Activated CD4-positive, alpha-beta T cell treated with anti-CD3 and anti-CD28 coated beads for 36 hours (primary cell): ENCODE results near the gene KLHDC7B. TPM values are rescaled to one million over a fixed set of nuclear protein-coding genes. Genes with fewer than 3 reads are reported as not detected.

Source experiments
- ATAC-seq: fragments of 200-7000 bp; cut with Tn5 transposase; one replicate; pipeline ENCODE4 v1.10.0; 2021; ENCODE audit warnings: mild to moderate bottlenecking, moderate library complexity
- CTCF ChIA-PET: fragments of 350-600 bp; sonication (Branson Sonifier 250); formaldehyde crosslinking; loops from one replicate; lab custom pipeline; 2021; ENCODE audit warnings: antibody characterized with exemption; lab: Charles Lee
- POLR2A ChIA-PET: fragments of 350-600 bp; sonication (Branson Sonifier 250); formaldehyde crosslinking; loops from one replicate; lab custom pipeline; 2021; ENCODE audit warnings: antibody characterized with exemption, inconsistent platforms; lab: Charles Lee
- DNase-seq: peaks from one replicate; pipeline ENCODE4 v3.0.0-alpha.2; 2020
- H3K27ac Mint-ChIP-seq: one replicate; pipeline ENCODE4 v1.8.0; 2021; ENCODE audit warnings: mixed read lengths
- H3K27me3 Mint-ChIP-seq: one replicate; pipeline ENCODE4 v1.8.0; 2021; ENCODE audit warnings: mixed read lengths
- H3K36me3 Mint-ChIP-seq: one replicate; pipeline ENCODE4 v1.8.0; 2021; ENCODE audit warnings: low read depth, mixed read lengths
- H3K4me1 Mint-ChIP-seq: one replicate; pipeline ENCODE4 v1.8.0; 2021; ENCODE audit warnings: mixed read lengths
- H3K4me3 Mint-ChIP-seq: one replicate; pipeline ENCODE4 v1.8.0; 2021; ENCODE audit warnings: mild to moderate bottlenecking, moderate library complexity, mixed read lengths
- H3K9me3 Mint-ChIP-seq: one replicate; pipeline ENCODE4 v1.8.0; 2021; ENCODE audit warnings: low read depth, mixed read lengths
- intact Hi-C, 2 experiments: fragments of 100-400 bp; cut with DNase I in 1 of 2; cut with micrococcal nuclease in 1 of 2; formaldehyde crosslinking; loops; one replicate each; pipeline versions ENCODE4 v1.14.2 to v1.15.1; 2022 to 2024; cut with DNase I, micrococcal nuclease
- total RNA-seq, 2 experiments: library from RNA; stranded (reverse); gene quantifications; one replicate each; pipeline ENCODE4 v1.2.3, GENCODE V29; 2021

KLHDC7B gene
- total RNA-seq, 2 experiments from 2014 or later: 5.7 to 6.4 TPM

GRCh38 chr22:50505776-50506610 is 39.7 kb upstream of the KLHDC7B start:
- H3K36me3 Mint-ChIP-seq: peaks cover 17% of the 10 kb centered on the region

GRCh38 chr22:50506611-50507420 is 38.9 kb upstream of the KLHDC7B start:
- H3K27ac Mint-ChIP-seq: peak overlapping the region; percentile 91
- CTCF ChIA-PET: interaction anchor here (1.0 to 5.7 kb wide), 2 partner anchors 18 to 37 kb away, joined by 3 to 76 read pairs; partner anchors contain the start of gene SCO2
- DNase-seq: no peak
- H3K27me3 Mint-ChIP-seq: no peaks in the 10 kb centered on the region
- POLR2A ChIA-PET: interaction anchor here (1.2 kb wide), 1 partner anchor 19 kb away, joined by 3 read pairs; the partner anchor contains the start of gene SCO2
- H3K36me3 Mint-ChIP-seq: peaks cover 17% of the 10 kb centered on the region
- intact Hi-C loops: loop anchor here (1.0 to 10.0 kb wide), 5 partner anchors 26 to 262 kb away; partner anchors contain the start of genes ADM2 (in 1 of the 2), SBF1 (in 1 of the 2) and TUBGCP6 (in 1 of the 2)
- peaks cover 13% of the 10 kb centered on the region for H3K4me1 Mint-ChIP-seq
- H3K9me3 Mint-ChIP-seq: no peaks in the 10 kb centered on the region
- H3K4me3 Mint-ChIP-seq: peak overlapping the region; percentile 91
- ATAC-seq: no peak

More at GRCh38 chr22:50505776-50506610, 39.7 kb upstream of the KLHDC7B start:
- H3K4me1 Mint-ChIP-seq: peaks cover 13% of the 10 kb centered on the region
- H3K4me3 Mint-ChIP-seq: peak overlapping the region; percentile 91
- ChIA-PET CTCF (interaction anchor here (1.0 kb wide), 1 partner anchor 37 kb away, joined by 3 read pairs; no protein-coding TSS in a partner anchor), POLR2A (interaction anchor here (1.2 kb wide), 1 partner anchor 20 kb away, joined by 3 read pairs; the partner anchor contains the start of gene SCO2)
- no peak overlapping the region for H3K27ac Mint-ChIP-seq
- no peaks in the 10 kb centered on the region for H3K9me3 Mint-ChIP-seq
- DNase-seq: no peak
- no peak for ATAC-seq
- intact Hi-C loops: loop anchor here in 1 of 2 experiments (10.0 kb wide), 2 partner anchors 51 to 261 kb away; partner anchors contain the start of gene TUBGCP6
- H3K27me3 Mint-ChIP-seq: no peaks in the 10 kb centered on the region

GRCh38 chr22:50507421-50507990 is 38.2 kb upstream of the KLHDC7B start, which contains the start of gene LMF2:
TSS of gene LMF2 (minus strand) at chr22:50507702. CDS start at chr22:50507675, 27 bp downstream.
- H3K9me3 Mint-ChIP-seq: no peaks in the 10 kb centered on the region
- H3K4me3 Mint-ChIP-seq: peak within 1 kb of the TSS; percentile 91
- DNase-seq (peak; percentile 98), ATAC-seq (peak; percentile 83)
- peak within 1 kb of the TSS; percentile 95 for H3K27ac Mint-ChIP-seq
- POLR2A ChIA-PET: interaction anchor here (0.6 to 3.6 kb wide), 10 partner anchors 9 to 119 kb away, joined by 3 to 65 read pairs (median 8); partner anchors contain the start of genes CHKB and SCO2
- CTCF ChIA-PET: interaction anchor here (0.6 to 5.7 kb wide), 8 partner anchors 9 to 122 kb away, joined by 3 to 76 read pairs (median 4); partner anchors contain the start of genes CHKB, SCO2 and SYCE3
- no peaks in the 10 kb centered on the region for H3K27me3 Mint-ChIP-seq
- peaks cover 21% of the 10 kb centered on the region for H3K36me3 Mint-ChIP-seq
- intact Hi-C loops: loop anchor here (1.0 to 10.0 kb wide), 5 partner anchors 26 to 263 kb away; partner anchors contain the start of genes ADM2 (in 1 of the 2), SBF1 (in 1 of the 2) and TUBGCP6 (in 1 of the 2)
- peaks cover 19% of the 10 kb centered on the region for H3K4me1 Mint-ChIP-seq

- H3K27me3 Mint-ChIP-seq: no peaks in the 10 kb centered on the region
- H3K27ac Mint-ChIP-seq: peak within 1 kb of the TSS; percentile 95
- H3K9me3 Mint-ChIP-seq: no peaks in the 10 kb centered on the region
- peak; percentile 79 for ATAC-seq
- H3K4me3 Mint-ChIP-seq: peak within 1 kb of the TSS; percentile 91
- intact Hi-C loops: loop anchor here (1.0 to 10.0 kb wide), 19 partner anchors 17 to 655 kb away; partner anchors contain the start of genes CHKB (in 2 of the 2), SCO2 (in 2 of the 2), TUBGCP6 (in 2 of the 2) and ADM2 (in 1 of the 2)
- peaks cover 26% of the 10 kb centered on the region for H3K36me3 Mint-ChIP-seq
- POLR2A ChIA-PET: interaction anchor here (0.6 to 3.6 kb wide), 10 partner anchors 10 to 118 kb away, joined by 3 to 65 read pairs (median 8); partner anchors contain the start of genes CHKB and SCO2
- peak; percentile 99 for DNase-seq
- CTCF ChIA-PET: interaction anchor here (0.6 to 5.7 kb wide), 17 partner anchors 10 to 262 kb away, joined by 3 to 76 read pairs (median 4); partner anchors contain the start of genes CHKB, KLHDC7B, SCO2 and SYCE3
- H3K4me1 Mint-ChIP-seq: peaks cover 23% of the 10 kb centered on the region
These were observed 37.5 kb upstream of the KLHDC7B start, which contains the start of gene NCAPH2 for GRCh38 chr22:50507991-50508884. TSS of gene NCAPH2 (plus strand) at chr22:50508224. CDS start at chr22:50508338, 114 bp downstream.

- CTCF ChIA-PET: interaction anchor here (0.6 to 5.7 kb wide), 11 partner anchors 11 to 263 kb away, joined by 3 to 76 read pairs (median 4); partner anchors contain the start of genes KLHDC7B, SCO2 and SYCE3
- H3K27me3 Mint-ChIP-seq: no peaks in the 10 kb centered on the region
- DNase-seq (no peak), ATAC-seq (no peak)
- H3K4me3 Mint-ChIP-seq: peak overlapping the region; percentile 85
- peaks cover 27% of the 10 kb centered on the region for H3K4me1 Mint-ChIP-seq
- H3K9me3 Mint-ChIP-seq: no peaks in the 10 kb centered on the region
- H3K36me3 Mint-ChIP-seq: peaks cover 30% of the 10 kb centered on the region
- H3K27ac Mint-ChIP-seq: peak overlapping the region; percentile 95
- intact Hi-C loops: loop anchor here (1.0 to 10.0 kb wide), 16 partner anchors 16 to 656 kb away; partner anchors contain the start of genes CHKB (in 2 of the 2), SCO2 (in 2 of the 2), TUBGCP6 (in 2 of the 2) and ARSA (in 1 of the 2)
- POLR2A ChIA-PET: interaction anchor here (1.5 to 3.6 kb wide), 5 partner anchors 10 to 30 kb away, joined by 7 to 65 read pairs (median 9); partner anchors contain the start of gene SCO2
These were observed 36.8 kb upstream of the KLHDC7B start for GRCh38 chr22:50508897-50509296.

- no peak overlapping the region for H3K27ac Mint-ChIP-seq
- intact Hi-C loops: no loop called here
- ChIA-PET CTCF (interaction anchor here (1.3 to 1.6 kb wide), 2 partner anchors 13 to 53 kb away, joined by 5 to 12 read pairs; partner anchors contain the start of gene SCO2), POLR2A (interaction anchor here (3.2 kb wide), 1 partner anchor 12 kb away, joined by 10 read pairs; the partner anchor contains the start of gene SCO2)
- DNase-seq (no peak), ATAC-seq (no peak)
- no peak overlapping the region for H3K4me3 Mint-ChIP-seq
- peaks cover 38% of the 10 kb centered on the region for H3K4me1 Mint-ChIP-seq
- H3K27me3 Mint-ChIP-seq: no peaks in the 10 kb centered on the region
- H3K9me3 Mint-ChIP-seq: no peaks in the 10 kb centered on the region
- peaks cover 50% of the 10 kb centered on the region for H3K36me3 Mint-ChIP-seq
These were observed 32.5 kb upstream of the KLHDC7B start for GRCh38 chr22:50513175-50513574.

- Mint-ChIP-seq H3K4me1 (peaks cover 24% of the 10 kb centered on the region), H3K9me3 (no peaks in the 10 kb centered on the region), H3K27me3 (no peaks in the 10 kb centered on the region), H3K36me3 (peaks cover 46% of the 10 kb centered on the region), H3K27ac (no peak overlapping the region), H3K4me3 (no peak overlapping the region)
- intact Hi-C loops: no loop called here
- no peak for DNase-seq
- ChIA-PET POLR2A (interaction anchor here (3.2 kb wide), 1 partner anchor 9 kb away, joined by 10 read pairs; the partner anchor contains the start of gene SCO2), CTCF (interaction anchor here (1.3 to 1.4 kb wide), 2 partner anchors 9 to 14 kb away, joined by 4 to 8 read pairs; partner anchors contain the start of gene SCO2)
- ATAC-seq: no peak
These were observed 29.6 kb upstream of the KLHDC7B start for GRCh38 chr22:50516068-50516467.

GRCh38 chr22:50516891-50517290 is 28.8 kb upstream of the KLHDC7B start:
- CTCF ChIA-PET: no interaction called here

More at GRCh38 chr22:50516891-50517290, 28.8 kb upstream of the KLHDC7B start:
- intact Hi-C loops: no loop called here
- peaks cover 45% of the 10 kb centered on the region for H3K36me3 Mint-ChIP-seq
- H3K4me3 Mint-ChIP-seq: no peak overlapping the region
- POLR2A ChIA-PET: interaction anchor here (1.3 kb wide), 1 partner anchor 9 kb away, joined by 5 read pairs; the partner anchor contains the start of gene SCO2
- DNase-seq: no peak
- peaks cover 24% of the 10 kb centered on the region for H3K4me1 Mint-ChIP-seq
- ATAC-seq: no peak
- H3K27me3 Mint-ChIP-seq: no peaks in the 10 kb centered on the region
- H3K9me3 Mint-ChIP-seq: no peaks in the 10 kb centered on the region
- H3K27ac Mint-ChIP-seq: no peak overlapping the region
